ENCODE data around the gene PHF1. TPM values are rescaled to one million over a fixed set of nuclear protein-coding genes. Genes with fewer than 3 reads are reported as not detected.

PHF1 gene
- total RNA-seq, 1 experiment from 2014 or later, result 68.3 TPM

- CTCF ChIA-PET, result interaction anchor here (0.7 to 1.6 kb wide), 3 partner anchors 16 to 79 kb away, joined by 3 to 7 read pairs (median 3); no protein-coding TSS in a partner anchor
- H3K36me3 Mint-ChIP-seq (ENCODE audit: insufficient read depth, unreplicated experiment), result peaks cover 48% of the 10 kb centered on the region
- BruUV-seq (replicated peaks), result TSS peak; percentile 70
- H3K4me1 Mint-ChIP-seq (ENCODE audit: low read depth, unreplicated experiment), result peaks cover 35% of the 10 kb centered on the region
- H3K27ac Mint-ChIP-seq (ENCODE audit: unreplicated experiment), result peak overlapping the region; percentile 96
- no peak for DNase-seq
- TF ChIP-seq CTCF (IDR thresholded peaks at IDR 0.05; ENCODE audit: unreplicated experiment), result no peak
- H3K27me3 Mint-ChIP-seq (ENCODE audit: unreplicated experiment), result no peaks in the 10 kb centered on the region
- no peaks in the 10 kb centered on the region for H3K9me3 Mint-ChIP-seq (ENCODE audit: low read depth, unreplicated experiment)
- intact Hi-C loops (cut with micrococcal nuclease; ENCODE audit: unreplicated experiment), result loop anchor here (5.0 kb wide), 2 partner anchors 36 to 74 kb away; partner anchors contain the start of gene ZBTB22
- H3K4me3 Mint-ChIP-seq (ENCODE audit: low read depth, unreplicated experiment), result peak overlapping the region; percentile 86
These were observed 20.0 kb upstream of the PHF1 start for GRCh38 chr6:33390767-33391277.

DNA sequence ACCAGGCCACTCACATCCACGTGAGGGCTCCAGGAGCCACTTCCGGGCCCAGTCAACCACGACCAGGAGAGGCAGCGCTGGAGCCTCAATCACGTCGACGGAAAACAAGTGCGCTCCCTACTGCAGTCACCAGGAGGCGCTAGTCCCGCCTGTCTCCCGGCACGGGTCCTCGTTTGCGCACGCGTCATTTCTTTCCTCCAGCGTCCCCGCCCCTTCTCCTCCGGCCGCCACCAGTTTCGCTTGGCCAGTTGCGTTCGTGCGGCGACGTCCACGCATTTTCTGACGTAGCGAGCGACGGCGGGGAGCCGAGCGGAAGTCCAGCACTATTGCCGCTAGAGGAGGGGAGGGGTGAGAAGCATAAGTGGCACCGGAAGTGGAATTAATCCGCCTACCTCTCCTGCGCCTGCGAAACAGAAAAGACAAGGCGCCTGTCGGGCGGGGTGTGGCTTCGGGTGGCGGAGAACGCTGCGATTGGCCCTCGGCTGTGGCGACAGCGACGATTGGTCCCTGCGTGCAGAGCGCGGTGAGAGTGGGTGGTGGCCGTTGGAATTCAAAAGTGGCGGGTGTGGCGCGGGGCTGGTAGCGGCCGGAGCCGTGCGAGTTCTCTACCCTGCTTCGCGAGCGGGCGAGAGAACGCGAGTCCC, 19.4 kb upstream of the PHF1 start, which contains the start of gene KIFC1:
KIFC1 (plus strand) TSS at position 546 of the 644 bp plus-strand sequence. CDS start 163 bp downstream, outside the sequence.
- Mint-ChIP-seq H3K36me3 (ENCODE audit: insufficient read depth, unreplicated experiment) (peaks cover 48% of the 10 kb centered on the region), H3K4me3 (ENCODE audit: low read depth, unreplicated experiment) (peak within 1 kb of the TSS; percentile 86), H3K27ac (ENCODE audit: unreplicated experiment) (peak within 1 kb of the TSS; percentile 96), H3K27me3 (ENCODE audit: unreplicated experiment) (no peaks in the 10 kb centered on the region), H3K9me3 (ENCODE audit: low read depth, unreplicated experiment) (no peaks in the 10 kb centered on the region), H3K4me1 (ENCODE audit: low read depth, unreplicated experiment) (peaks cover 41% of the 10 kb centered on the region)
- CTCF ChIA-PET, result interaction anchor here (0.6 to 0.9 kb wide), 3 partner anchors 16 to 91 kb away, joined by 3 to 7 read pairs (median 3); no protein-coding TSS in a partner anchor
- no TSS peak for BruUV-seq (replicated peaks)
- intact Hi-C loops (cut with micrococcal nuclease; ENCODE audit: unreplicated experiment), result loop anchor here (5.0 kb wide), 2 partner anchors 36 to 74 kb away; partner anchors contain the start of gene ZBTB22
- TF ChIP-seq CTCF (IDR thresholded peaks at IDR 0.05; ENCODE audit: unreplicated experiment), result peak; percentile 97
- peak; percentile 100 for DNase-seq

- TF ChIP-seq CTCF (IDR thresholded peaks at IDR 0.05; ENCODE audit: unreplicated experiment), result no peak
- Mint-ChIP-seq H3K27me3 (ENCODE audit: unreplicated experiment) (no peaks in the 10 kb centered on the region), H3K36me3 (ENCODE audit: insufficient read depth, unreplicated experiment) (peaks cover 52% of the 10 kb centered on the region), H3K4me3 (ENCODE audit: low read depth, unreplicated experiment) (peak overlapping the region; percentile 86), H3K9me3 (ENCODE audit: low read depth, unreplicated experiment) (no peaks in the 10 kb centered on the region), H3K4me1 (ENCODE audit: low read depth, unreplicated experiment) (peaks cover 41% of the 10 kb centered on the region), H3K27ac (ENCODE audit: unreplicated experiment) (peak overlapping the region; percentile 96)
- TSS peak; percentile 73 for BruUV-seq (replicated peaks)
- CTCF ChIA-PET, result interaction anchor here (0.5 to 0.6 kb wide), 2 partner anchors 34 to 92 kb away, joined by 3 to 5 read pairs; no protein-coding TSS in a partner anchor
- intact Hi-C loops (cut with micrococcal nuclease; ENCODE audit: unreplicated experiment), result loop anchor here (5.0 kb wide), 2 partner anchors 35 to 75 kb away; partner anchors contain the start of gene ZBTB22
- DNase-seq, result no peak
These were observed 18.8 kb upstream of the PHF1 start for GRCh38 chr6:33391922-33392594.

DNA sequence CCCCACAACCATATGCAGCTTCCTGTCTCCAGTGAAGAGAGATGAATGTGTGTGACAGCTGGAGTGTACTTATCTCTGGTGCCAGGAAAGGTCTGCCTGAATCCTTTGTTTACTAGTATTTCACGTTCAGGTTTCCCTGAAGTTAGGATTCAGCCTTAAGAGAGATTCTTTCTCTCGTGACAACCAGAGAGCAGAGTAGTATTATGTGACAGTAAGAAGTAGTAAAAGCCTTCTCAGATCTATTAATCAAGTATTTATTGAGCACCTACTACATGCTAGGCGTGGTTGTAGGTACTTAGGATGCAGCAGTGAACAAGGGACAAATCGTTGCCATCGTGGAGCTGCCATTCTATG, 18.2 kb upstream of the PHF1 start:
- Mint-ChIP-seq H3K27ac (ENCODE audit: unreplicated experiment) (peak overlapping the region; percentile 96), H3K9me3 (ENCODE audit: low read depth, unreplicated experiment) (no peaks in the 10 kb centered on the region), H3K27me3 (ENCODE audit: unreplicated experiment) (no peaks in the 10 kb centered on the region), H3K36me3 (ENCODE audit: insufficient read depth, unreplicated experiment) (peaks cover 57% of the 10 kb centered on the region), H3K4me1 (ENCODE audit: low read depth, unreplicated experiment) (peaks cover 41% of the 10 kb centered on the region), H3K4me3 (ENCODE audit: low read depth, unreplicated experiment) (peak overlapping the region; percentile 86)
- BruUV-seq (replicated peaks), result no TSS peak
- intact Hi-C loops (cut with micrococcal nuclease; ENCODE audit: unreplicated experiment), result loop anchor here (5.0 kb wide), 2 partner anchors 35 to 75 kb away; partner anchors contain the start of gene ZBTB22
- TF ChIP-seq CTCF (IDR thresholded peaks at IDR 0.05; ENCODE audit: unreplicated experiment), result no peak
- CTCF ChIA-PET, result interaction anchor here (0.5 to 0.6 kb wide), 2 partner anchors 34 to 206 kb away, joined by 5 read pairs; no protein-coding TSS in a partner anchor
- no peak for DNase-seq
